HG02588 (cell line): ENCODE measurements around the gene PCNX1.
"Not testable (repeated sequence)": the region's sequence is repeated elsewhere in the genome, so short reads cannot be mapped to it uniquely, and the experiment has no call there.

Source experiments
- ATAC-seq: cut with Tn5 transposase; IDR thresholded peaks from one replicate; pipeline ENCODE4 v1.9.1; 2021; ENCODE audit warnings: mild to moderate bottlenecking, moderate library complexity; ENCODE audit not compliant: unreplicated experiment

Gene PCNX1

GRCh38 chr14:71119075-71119474 is 211.8 kb downstream of the PCNX1 start:
- no peak for ATAC-seq

DNA sequence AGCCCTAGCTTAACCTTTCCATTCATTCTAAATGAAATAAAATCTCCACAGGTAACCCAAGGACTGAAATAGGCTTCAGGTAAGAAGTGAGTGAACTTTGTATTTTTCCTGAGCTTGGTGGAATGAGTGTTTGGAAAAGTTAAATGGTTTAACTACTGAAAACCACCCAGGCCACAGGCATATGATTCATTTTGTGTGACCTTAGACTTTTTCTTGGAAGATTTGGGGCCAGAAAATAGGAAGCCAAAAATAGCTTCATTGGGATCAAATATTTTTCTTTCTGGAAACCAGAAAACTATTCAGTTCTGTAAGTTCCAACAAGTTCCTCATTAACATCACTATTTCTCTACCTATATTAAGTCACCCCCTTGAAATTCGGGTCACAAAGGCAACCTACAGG is 212.6 kb downstream of the PCNX1 start:
- no peak for ATAC-seq

GRCh38 chr14:71121001-71121400 is 213.7 kb downstream of the PCNX1 start:
- no peak for ATAC-seq

- no peak for ATAC-seq
These were observed 214.5 kb downstream of the PCNX1 start for GRCh38 chr14:71121711-71122110.

DNA sequence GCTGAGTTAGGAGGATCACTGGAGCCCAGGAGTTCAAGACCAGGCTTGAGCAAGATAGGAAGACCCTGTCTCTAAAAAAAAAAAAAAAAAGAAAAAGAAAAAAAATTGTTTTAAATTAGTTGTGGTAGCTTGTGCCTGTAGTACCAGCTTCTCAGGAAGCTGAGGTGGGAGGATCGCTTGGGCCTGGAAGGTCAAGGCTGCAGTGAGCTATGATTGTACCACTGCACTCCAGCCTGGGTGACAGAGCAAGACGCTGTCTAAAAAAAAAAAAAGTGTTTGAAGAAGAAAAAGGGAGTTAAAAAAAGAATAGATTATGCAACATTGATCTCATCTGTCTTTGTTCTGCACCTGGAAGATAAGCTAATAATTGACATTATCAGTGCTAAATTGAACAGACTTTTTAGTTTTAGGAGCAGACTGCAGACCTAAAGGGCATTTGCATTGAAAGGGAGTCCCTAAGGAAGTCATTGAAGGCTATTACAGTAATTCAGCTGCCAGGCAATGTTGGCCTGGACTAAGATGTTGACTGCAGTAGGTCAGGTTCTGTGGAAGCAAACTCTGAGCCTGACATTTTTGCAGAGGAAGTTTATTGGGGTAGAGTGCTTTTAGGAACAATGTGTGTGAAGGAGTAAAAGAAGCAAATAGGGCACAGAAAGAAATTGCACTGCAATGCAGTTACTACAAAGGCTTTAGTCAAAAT is 215.8 kb downstream of the PCNX1 start:
- ATAC-seq = no peak

DNA sequence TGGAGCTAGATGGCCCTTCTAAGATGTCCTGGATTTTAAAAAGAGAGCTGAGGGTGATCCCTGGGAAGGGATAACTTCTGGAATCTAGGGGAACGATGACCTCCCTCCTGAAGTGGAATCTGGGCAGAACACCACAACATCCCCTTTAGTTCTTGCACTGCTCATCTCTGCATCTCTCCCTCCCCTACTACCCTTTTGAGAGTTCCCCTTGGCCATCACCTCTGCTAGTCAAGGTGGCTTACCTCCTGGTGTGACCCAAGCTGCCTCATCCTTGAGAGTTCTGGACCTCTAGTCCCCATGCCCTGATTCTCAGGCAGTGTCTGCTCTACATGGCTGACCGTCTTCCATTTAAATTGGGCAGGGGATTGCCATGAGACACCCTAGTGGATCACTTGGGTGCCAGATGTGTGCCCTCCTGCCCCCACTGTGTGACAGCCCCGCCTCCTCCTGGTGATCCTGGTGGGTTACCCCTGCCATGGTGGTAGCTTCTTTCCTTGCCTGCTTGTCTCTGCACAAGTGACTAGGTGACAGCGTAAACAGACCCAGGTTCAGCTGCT is 216.4 kb downstream of the PCNX1 start:
- no peak for ATAC-seq

DNA sequence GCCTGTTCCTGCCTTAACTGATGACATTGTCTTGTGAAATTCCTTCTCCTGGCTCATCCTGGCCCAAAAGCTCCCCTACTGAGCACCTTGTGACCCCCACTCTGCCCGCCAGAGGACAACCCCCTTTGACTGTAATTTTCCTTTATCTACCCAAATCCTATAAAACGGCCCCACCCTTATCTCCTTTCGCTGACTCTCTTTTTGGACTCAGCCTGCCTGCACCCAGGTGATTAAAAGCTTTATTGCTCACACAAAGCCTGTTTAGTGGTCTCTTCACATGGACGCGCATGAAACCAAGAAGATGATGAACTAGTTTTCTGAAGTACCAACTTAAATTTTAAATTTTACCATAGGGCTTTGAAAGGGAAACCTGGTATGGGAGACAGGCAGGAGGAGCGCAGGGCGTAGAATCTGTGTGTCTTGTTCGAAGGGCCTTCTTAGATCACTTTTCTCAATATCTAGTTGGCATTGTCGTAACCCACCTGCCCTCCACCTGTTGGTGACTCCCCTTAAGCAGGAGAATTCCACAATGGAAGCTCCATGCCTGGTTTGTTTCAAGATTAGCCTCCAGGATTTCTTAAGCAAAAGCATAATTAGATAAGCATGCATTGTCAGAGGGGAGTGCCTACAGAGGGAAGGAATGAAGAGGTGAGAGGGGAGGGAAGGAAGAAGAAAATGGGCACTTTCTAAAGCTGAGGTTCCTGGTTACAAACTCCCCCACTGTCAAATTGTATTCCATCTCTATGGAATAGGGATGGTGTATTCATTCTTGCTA is 222.6 kb downstream of the PCNX1 start:
- not testable (repeated sequence) for ATAC-seq

DNA sequence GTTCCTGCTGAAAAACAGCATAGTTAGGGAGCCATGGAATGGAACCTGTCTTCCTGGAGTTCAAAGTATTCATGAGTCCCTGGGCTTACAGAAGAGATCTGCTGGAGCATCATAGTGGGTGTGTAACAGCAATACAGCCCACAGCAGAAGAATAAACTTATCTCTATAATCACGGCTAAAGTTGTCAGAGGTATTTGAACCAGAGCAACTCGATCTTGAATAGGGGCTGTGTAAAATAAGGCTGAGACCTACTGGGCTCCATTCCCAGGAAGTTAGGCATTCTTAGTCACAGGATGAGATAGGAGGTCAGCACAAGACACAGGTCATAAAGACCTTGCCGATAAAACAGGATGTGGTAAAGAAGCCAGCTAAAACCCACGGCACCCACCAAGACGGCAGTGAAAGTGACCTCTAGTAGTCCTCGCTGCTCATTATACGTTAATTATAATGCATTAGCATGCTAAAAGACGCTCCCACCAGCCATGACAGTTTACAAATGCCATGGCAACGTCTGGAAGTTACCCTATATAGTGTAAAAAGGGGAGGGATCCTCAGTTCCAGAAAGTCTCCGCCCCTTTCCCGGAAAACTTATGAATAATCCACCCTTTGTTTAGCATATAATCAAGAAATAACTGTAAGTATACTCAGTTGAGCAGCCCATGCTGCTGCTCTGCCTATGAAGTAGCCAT is 223.4 kb downstream of the PCNX1 start:
- ATAC-seq = no peak

GRCh38 chr14:71133296-71133695 is 226.0 kb downstream of the PCNX1 start:
- no peak for ATAC-seq

- no peak for ATAC-seq
These were observed 228.2 kb downstream of the PCNX1 start for GRCh38 chr14:71135496-71135895.

GRCh38 chr14:71135911-71136310 is 228.7 kb downstream of the PCNX1 start:
- ATAC-seq = no peak

DNA sequence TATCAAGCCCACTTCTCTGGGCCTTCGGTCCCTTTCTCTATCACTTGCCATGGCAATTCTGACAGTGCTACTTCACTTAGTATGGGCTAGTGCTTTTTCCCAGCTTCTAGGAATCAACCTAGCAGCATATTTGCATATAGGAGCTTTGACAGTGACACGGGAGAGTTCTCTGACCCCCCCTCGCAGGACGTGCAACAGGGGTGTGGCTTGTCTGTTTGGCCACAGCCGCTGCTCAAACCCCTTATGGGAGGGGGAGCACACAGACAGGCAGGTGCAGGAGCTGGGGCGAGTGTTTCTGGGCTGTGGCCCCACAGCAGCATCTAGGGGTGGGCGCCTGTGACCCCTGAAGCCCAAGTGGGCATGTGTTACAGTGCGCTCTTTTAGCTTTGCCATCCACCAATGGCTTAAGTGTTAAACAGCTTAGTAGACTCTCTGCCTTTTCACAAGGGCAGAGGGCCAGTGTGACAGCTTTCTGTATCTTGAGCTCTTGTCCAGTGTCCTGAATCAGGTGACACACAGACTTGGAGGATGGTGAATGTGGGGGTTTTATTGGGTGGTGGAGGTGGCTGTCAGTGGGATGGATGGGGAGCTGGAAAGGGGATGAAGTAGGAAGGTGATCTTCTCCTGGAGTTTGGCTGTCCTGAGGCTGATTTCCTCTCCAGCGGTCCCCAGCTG is 229.3 kb downstream of the PCNX1 start:
- ATAC-seq = no peak

GRCh38 chr14:71137536-71138447 is 230.5 kb downstream of the PCNX1 start:
- no peak for ATAC-seq

- ATAC-seq = no peak
These were observed 231.4 kb downstream of the PCNX1 start for GRCh38 chr14:71138448-71139293.

- no peak for ATAC-seq
These were observed 232.2 kb downstream of the PCNX1 start for GRCh38 chr14:71139294-71139946.

DNA sequence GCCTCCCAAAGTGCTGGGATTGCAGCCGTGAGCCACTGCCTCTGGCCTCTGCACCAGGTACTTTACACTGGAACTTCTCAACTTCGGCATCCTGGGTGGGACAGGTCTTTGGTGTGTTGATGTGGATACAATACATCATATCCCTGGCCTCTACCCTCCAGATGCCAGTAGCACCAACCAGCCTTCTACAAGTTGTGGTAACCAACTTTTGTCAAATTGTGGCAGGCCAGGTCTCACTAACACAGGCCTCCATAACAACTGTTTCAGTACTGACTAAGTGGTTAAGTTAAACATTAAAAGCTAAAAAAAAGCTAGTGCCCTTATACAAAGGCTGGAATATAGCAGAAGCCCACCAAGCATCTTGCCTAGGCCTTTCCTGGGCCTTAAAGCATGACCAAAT is 232.9 kb downstream of the PCNX1 start:
- ATAC-seq = no peak

DNA sequence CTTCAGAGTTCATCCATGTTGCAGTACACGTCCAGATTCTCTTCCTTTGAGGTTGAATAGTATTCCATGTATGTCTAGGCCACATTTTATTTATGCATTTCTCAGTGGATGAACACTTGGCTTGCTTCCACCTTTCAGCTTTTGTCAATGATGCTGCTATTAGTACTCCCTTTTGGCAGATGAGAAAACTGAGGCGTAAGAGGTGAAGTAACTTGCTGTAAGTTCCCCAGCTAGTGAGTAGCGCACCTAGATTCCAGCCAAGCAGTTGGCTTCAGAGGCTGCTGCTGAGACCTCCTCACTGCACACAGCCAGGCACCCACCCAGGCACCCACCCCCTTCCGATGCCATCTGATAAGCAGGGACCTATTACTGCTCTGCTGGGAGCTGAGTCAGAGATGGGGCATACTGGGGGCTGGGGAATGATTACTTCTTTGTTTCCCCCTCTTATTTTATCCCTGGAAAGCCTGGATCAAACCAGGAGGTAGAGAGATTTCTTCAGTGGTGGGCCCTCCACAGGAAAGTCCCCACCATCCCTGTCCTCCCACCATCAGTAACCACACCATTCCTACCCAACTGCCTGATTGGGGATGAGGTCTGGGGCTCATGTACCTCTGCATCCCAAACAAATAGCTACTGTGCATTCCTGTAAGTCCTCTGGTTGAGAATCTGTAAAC is 234.6 kb downstream of the PCNX1 start:
- ATAC-seq = no peak
